Neural cell (in vitro differentiated cells): ENCODE results near the gene LURAP1L. TPM values are rescaled to one million over a fixed set of nuclear protein-coding genes. Genes with fewer than 3 reads are reported as not detected.

Source experiments
- H2AFZ ChIP-seq: fragments of 200-600, 300-800 bp; sonication (generic), shearing (Covaris generic); 2 replicates; pipeline ENCODE4 v1.6.0; 2014; ENCODE audit warnings: low read depth, mild to moderate bottlenecking, antibody characterized with exemption, low read length, moderate library complexity
- H3F3A ChIP-seq: fragments of 200-600 bp; shearing (Covaris generic); 2 replicates; pipeline ENCODE4 v1.6.1; 2016; ENCODE audit warnings: mild to moderate bottlenecking, moderate library complexity, mixed read lengths, antibody characterized with exemption, low read length; ENCODE audit not compliant: insufficient read depth, poor library complexity, severe bottlenecking
- H3K27ac ChIP-seq: fragments of 200-600, 300-800 bp; sonication (generic), shearing (Covaris generic); 2 replicates; pipeline ENCODE4 v1.5.1; 2014; ENCODE audit warnings: mild to moderate bottlenecking, low read length, moderate library complexity
- H3K27me3 ChIP-seq: fragments of 300-800, 200-600 bp; sonication (generic), shearing (Covaris generic); 2 replicates; pipeline ENCODE4 v1.6.0; 2014; ENCODE audit warnings: mild to moderate bottlenecking, low read depth, low read length, moderate library complexity; ENCODE audit not compliant: insufficient read depth
- H3K36me3 ChIP-seq: fragments of 300-800, 200-600 bp; sonication (generic), shearing (Covaris generic); 2 replicates; pipeline ENCODE4 v1.5.1; 2014; ENCODE audit warnings: mild to moderate bottlenecking, antibody characterized with exemption, low read length, moderate library complexity; ENCODE audit not compliant: insufficient read depth
- H3K4me2 ChIP-seq: fragments of 300-800, 200-600 bp; sonication (generic), shearing (Covaris generic); 2 replicates; pipeline ENCODE4 v1.6.0; 2014; ENCODE audit warnings: mild to moderate bottlenecking, low read length
- H3K4me3 ChIP-seq: fragments of 300-800, 200-600 bp; sonication (generic), shearing (Covaris generic); 2 replicates; pipeline ENCODE4 v1.5.1; 2014; ENCODE audit warnings: mild to moderate bottlenecking, low read length, moderate library complexity
- H3K79me2 ChIP-seq: fragments of 200-600 bp; shearing (Covaris generic); replicated peaks from 2 replicates; pipeline ENCODE4 v1.6.0; 2014; ENCODE audit warnings: mild to moderate bottlenecking, low read length, moderate library complexity; ENCODE audit not compliant: insufficient read depth
- H3K9ac ChIP-seq: fragments of 300-800, 200-600 bp; sonication (generic), shearing (Covaris generic); 2 replicates; pipeline ENCODE4 v1.6.1; 2016; ENCODE audit warnings: mild to moderate bottlenecking, low read length, mixed read lengths
- H3K9me2 ChIP-seq: fragments of 200-600 bp; shearing (Covaris generic); 2 replicates; pipeline ENCODE4 v1.6.1; 2016; ENCODE audit warnings: mild to moderate bottlenecking, low read length, mixed read lengths; ENCODE audit not compliant: insufficient read depth
- H3K9me3 ChIP-seq: fragments of 200-600, 300-800 bp; sonication (generic), shearing (Covaris generic); 2 replicates; pipeline ENCODE4 v1.6.1; 2016; ENCODE audit warnings: mild to moderate bottlenecking, mixed run types, low read length, moderate library complexity, mixed read lengths
- H4K20me1 ChIP-seq: fragments of 200-600 bp; shearing (Covaris generic); 2 replicates; pipeline ENCODE4 v1.6.1; 2016; ENCODE audit warnings: mild to moderate bottlenecking, mixed run types; ENCODE audit not compliant: insufficient read depth
- EP300 ChIP-seq: fragments of 450-650 bp; conservative IDR thresholded peaks from 2 replicates; pipeline ENCODE4 v1.6.1; 2014; ENCODE audit warnings: antibody characterized with exemption, mild to moderate bottlenecking, moderate library complexity; ENCODE audit not compliant: poor library complexity, severe bottlenecking
- EZH2 ChIP-seq: fragments of 200-600, 300-800 bp; shearing (Covaris generic), sonication (generic); IDR thresholded peaks from 2 replicates; pipeline ENCODE4 v1.6.1; 2014; ENCODE audit warnings: antibody characterized with exemption, low read length, borderline replicate concordance, mild to moderate bottlenecking; ENCODE audit not compliant: insufficient read depth, poor library complexity, severe bottlenecking
- MXI1 ChIP-seq: fragments of 450-650 bp; conservative IDR thresholded peaks from 2 replicates; pipeline ENCODE4 v1.6.1; 2014; ENCODE audit warnings: antibody characterized with exemption, mild to moderate bottlenecking; ENCODE audit not compliant: poor library complexity, severe bottlenecking
- POLR2AphosphoS5 ChIP-seq: IDR thresholded peaks from 2 replicates; pipeline ENCODE4 v1.6.1; 2012
- RAD21 ChIP-seq: fragments of 450-650 bp; conservative IDR thresholded peaks from 2 replicates; pipeline ENCODE4 v1.6.1; 2014; ENCODE audit warnings: antibody characterized with exemption, mild to moderate bottlenecking, moderate library complexity
- REST ChIP-seq: IDR thresholded peaks from 2 replicates; pipeline ENCODE4 v1.6.1; 2012; ENCODE audit warnings: borderline replicate concordance
- SMC3 ChIP-seq: fragments of 450-650 bp; conservative IDR thresholded peaks from 2 replicates; pipeline ENCODE4 v1.6.1; 2014; ENCODE audit warnings: antibody characterized with exemption, mild to moderate bottlenecking, moderate library complexity; ENCODE audit not compliant: poor library complexity
- TAF1 ChIP-seq: IDR thresholded peaks from 2 replicates; pipeline ENCODE4 v1.6.1; 2012; ENCODE audit warnings: low read depth
- polyA plus RNA-seq: library from polyadenylated mRNA; depleted of rRNA; stranded (reverse); fragments of >200 nt; gene quantifications from 2 replicates; pipeline ENCODE4 v1.2.3, GENCODE V29; 2014
- TF ChIP-seq, protein P1 (sequence below): fragments of 450-650 bp; IDR thresholded peaks from 2 replicates; pipeline ENCODE4 v1.5.1; 2014; ENCODE audit warnings: antibody characterized with exemption, mild to moderate bottlenecking, moderate library complexity; ENCODE audit not compliant: poor library complexity, severe bottlenecking

Gene LURAP1L
- polyA plus RNA-seq, 1 donor from 2014 or later, result 0.59 TPM

DNA sequence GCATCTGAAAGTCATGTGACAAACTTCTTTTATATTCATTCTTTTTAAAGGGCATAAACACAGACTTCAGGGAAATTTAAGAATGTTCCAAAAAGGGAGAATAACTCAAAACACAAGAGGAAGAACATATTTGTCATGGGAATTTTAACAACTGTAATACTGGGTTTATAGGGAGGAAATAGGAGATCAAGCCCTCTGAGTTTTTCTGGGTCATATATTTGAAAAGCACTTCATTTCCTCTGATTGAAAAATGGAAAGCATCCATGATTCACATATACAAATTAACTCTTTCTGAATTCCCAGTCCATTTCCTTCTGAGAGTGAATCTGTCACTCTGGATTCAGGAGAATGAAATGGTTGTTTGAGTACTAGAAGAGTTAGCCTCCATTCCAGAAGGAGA is 26.8 kb downstream of the LURAP1L start:
- Histone ChIP-seq H3K4me3 (no peak overlapping the region), H3K79me2 (no peaks in the 10 kb centered on the region), H3K9me3 (no peaks in the 10 kb centered on the region), H3K27ac (no peak overlapping the region), H3K36me3 (no peaks in the 10 kb centered on the region), H3K9ac (no peak overlapping the region), H3K27me3 (no peaks in the 10 kb centered on the region), H3K4me2 (no peak overlapping the region), H4K20me1 (no peaks in the 10 kb centered on the region), H3F3A (no peaks in the 10 kb centered on the region), H3K9me2 (no peaks in the 10 kb centered on the region), H2AFZ (no peak overlapping the region)
- no peak for TF ChIP-seq TAF1
- no peak for TF ChIP-seq SMC3
- no peak for TF ChIP-seq RAD21
- TF ChIP-seq MXI1, result no peak
- no peak for TF ChIP-seq POLR2AphosphoS5
- no peak for TF ChIP-seq EP300
- TF ChIP-seq, protein P1, sequence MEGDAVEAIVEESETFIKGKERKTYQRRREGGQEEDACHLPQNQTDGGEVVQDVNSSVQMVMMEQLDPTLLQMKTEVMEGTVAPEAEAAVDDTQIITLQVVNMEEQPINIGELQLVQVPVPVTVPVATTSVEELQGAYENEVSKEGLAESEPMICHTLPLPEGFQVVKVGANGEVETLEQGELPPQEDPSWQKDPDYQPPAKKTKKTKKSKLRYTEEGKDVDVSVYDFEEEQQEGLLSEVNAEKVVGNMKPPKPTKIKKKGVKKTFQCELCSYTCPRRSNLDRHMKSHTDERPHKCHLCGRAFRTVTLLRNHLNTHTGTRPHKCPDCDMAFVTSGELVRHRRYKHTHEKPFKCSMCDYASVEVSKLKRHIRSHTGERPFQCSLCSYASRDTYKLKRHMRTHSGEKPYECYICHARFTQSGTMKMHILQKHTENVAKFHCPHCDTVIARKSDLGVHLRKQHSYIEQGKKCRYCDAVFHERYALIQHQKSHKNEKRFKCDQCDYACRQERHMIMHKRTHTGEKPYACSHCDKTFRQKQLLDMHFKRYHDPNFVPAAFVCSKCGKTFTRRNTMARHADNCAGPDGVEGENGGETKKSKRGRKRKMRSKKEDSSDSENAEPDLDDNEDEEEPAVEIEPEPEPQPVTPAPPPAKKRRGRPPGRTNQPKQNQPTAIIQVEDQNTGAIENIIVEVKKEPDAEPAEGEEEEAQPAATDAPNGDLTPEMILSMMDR, result no peak
- TF ChIP-seq EZH2, result no peak
- TF ChIP-seq REST, result no peak

- Histone ChIP-seq H3K9me2 (no peaks in the 10 kb centered on the region), H3K9me3 (no peaks in the 10 kb centered on the region), H3F3A (no peaks in the 10 kb centered on the region), H3K27me3 (no peaks in the 10 kb centered on the region), H3K36me3 (no peaks in the 10 kb centered on the region), H4K20me1 (no peaks in the 10 kb centered on the region), H2AFZ (no peak overlapping the region), H3K9ac (no peak overlapping the region), H3K4me2 (no peak overlapping the region), H3K79me2 (no peaks in the 10 kb centered on the region), H3K27ac (no peak overlapping the region), H3K4me3 (no peak overlapping the region)
- TF ChIP-seq EZH2 (no peak), RAD21 (no peak), POLR2AphosphoS5 (no peak), MXI1 (no peak), SMC3 (no peak), TAF1 (no peak), REST (no peak), EP300 (no peak)
- TF ChIP-seq, protein P1, result no peak
Observed at GRCh38 chr9:12802093-12802492, 27.3 kb downstream of the LURAP1L start.
